Activated CD4-positive, alpha-beta T cell treated with anti-CD3 and anti-CD28 coated beads, Interleukin-10, Interleukin-2, amounts not matched to agents 100 ng/mL and 50 ng/mL, durations not matched to agents 16 hours and 8 hours (primary cell): ENCODE results near the gene GPATCH4.
"Not testable (repeated sequence)": the region's sequence is repeated elsewhere in the genome, so short reads cannot be mapped to it uniquely, and the experiment has no call there.

Experiments
- DNase-seq: peaks from one replicate; pipeline ENCODE4 v3.0.0-alpha.2; 2020

The GPATCH4 gene

GRCh38 chr1:156625436-156626078 lies 24.3 kb upstream of the GPATCH4 start:
- DNase-seq: peak; percentile 55

- DNase-seq: no peak
These were observed 23.6 kb upstream of the GPATCH4 start for GRCh38 chr1:156624814-156625435.

- peak; percentile 57 for DNase-seq
These were observed 22.9 kb upstream of the GPATCH4 start for GRCh38 chr1:156623946-156624813.

- no peak for DNase-seq
These were observed 21.5 kb upstream of the GPATCH4 start for GRCh38 chr1:156622581-156623297.

GRCh38 chr1:156619582-156619955 lies 18.3 kb upstream of the GPATCH4 start:
- no peak for DNase-seq

DNA sequence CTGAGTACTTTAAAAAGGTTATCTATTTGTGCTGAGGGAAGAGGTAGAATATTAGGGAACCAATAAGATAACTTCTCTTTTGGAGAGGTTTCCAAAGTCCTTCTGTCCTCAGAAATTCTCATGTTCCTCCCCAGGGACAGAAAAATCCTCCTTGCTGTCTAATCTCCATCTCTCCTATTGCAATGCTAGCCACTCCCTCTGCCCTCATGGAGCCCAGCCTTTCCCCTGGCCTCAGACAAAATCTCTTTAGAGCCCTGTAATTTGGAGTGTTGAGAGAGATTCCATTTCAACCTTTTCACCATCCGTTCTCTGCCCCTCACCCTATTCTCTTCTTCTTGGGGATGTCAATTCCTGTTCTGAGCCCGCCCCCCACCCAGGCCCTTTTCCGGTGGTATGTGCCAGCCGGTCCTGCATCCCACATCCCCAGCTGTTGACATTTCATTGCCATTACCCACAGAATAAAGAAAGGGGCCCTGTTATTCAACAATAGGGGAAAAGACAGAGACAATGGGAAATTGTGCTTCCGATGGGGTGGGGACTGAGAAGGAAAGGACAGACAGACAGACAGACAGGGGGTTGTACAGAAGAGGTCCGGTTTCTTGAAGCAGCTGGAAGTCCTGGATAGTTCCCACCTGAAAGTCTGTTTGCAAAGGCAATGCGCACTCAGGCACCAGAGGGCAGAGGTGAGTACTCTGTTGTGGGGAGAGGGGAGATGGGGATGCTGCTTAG lies 17.7 kb upstream of the GPATCH4 start, which contains the start of gene HAPLN2:
Gene HAPLN2 (plus strand): TSS at position 563 of the 729 bp plus-strand sequence. CDS start 4,076 bp downstream, outside the sequence.
- no peak for DNase-seq

DNA sequence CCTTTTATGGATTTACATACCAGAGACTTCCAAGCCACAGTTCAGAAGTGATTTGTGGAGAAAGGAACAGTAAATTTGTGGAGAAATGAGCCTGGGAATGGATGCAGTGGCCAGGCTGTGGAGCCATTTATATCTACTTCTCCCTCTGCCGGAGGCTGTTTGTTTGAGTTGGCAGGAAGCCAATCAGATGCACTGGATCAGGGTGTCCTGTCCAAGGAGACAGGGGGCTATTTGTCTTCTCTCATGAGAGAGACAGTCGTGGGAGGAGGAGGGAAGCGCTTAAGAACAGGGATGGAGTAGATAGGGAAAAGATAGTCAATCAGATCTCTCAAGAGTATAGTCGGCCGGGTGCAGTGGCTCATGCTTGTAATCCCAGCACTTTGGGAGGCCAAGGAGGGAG lies 15.2 kb upstream of the GPATCH4 start:
- DNase-seq: no peak

GRCh38 chr1:156615946-156616345 lies 14.7 kb upstream of the GPATCH4 start:
- no peak for DNase-seq

DNA sequence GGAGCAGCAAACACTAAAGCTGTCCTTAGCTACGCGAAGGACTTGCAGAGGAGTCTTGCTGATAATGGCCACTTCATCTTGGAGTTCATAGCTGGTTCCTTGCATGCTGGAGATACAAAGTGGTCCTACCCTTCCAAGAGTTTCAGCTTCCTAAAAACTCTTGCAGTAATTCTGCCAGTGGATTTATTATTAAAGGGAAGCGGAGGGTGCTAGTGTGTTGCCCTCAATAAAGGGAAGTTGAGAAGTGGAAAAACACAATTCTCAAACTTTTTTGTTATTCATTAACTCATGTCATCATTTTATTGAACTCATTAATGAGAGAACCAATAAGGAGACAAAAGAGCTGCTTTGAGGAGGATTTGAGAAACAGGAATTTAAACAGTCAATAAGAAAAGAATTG lies 11.4 kb upstream of the GPATCH4 start:
- DNase-seq: no peak

DNA sequence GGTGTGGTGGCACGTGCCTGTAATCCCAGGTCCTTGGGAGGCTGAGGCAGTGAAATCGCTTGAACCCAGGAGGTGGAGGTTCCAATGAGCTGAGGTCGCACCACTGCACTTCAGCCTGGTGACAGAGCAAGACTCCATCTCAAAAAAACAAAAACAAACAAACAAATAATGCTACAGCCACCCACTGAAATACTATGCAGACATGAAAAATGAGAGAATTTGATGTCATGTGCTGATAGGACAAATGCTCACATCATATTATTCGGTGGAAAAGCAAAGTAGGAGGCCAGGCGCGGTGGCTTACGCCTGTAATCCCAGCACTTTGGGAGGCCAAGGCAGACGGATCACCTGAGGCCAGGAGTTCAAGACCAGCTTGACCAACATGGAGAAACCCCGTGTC lies 8.8 kb upstream of the GPATCH4 start:
- DNase-seq: not testable (repeated sequence)

DNA sequence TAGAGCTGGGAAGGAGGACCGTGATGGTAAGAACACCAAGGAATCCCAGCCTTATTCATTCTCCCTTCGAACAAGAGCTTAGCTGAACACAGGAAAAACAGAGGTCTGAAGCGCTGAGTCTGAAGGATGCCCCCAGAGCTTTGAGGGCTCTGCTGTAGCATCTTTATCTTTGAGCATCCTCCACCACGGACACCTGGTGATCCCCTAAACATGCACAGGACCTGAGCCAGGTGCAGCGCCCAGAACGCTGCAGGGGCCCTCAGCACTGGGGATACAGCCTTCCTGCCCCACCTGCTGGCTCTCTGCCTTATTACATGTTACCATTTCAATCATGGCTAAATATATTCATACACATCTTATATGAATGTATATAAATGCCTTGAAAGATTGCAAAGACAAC lies 7.7 kb upstream of the GPATCH4 start:
- peak; percentile 62 for DNase-seq

DNA sequence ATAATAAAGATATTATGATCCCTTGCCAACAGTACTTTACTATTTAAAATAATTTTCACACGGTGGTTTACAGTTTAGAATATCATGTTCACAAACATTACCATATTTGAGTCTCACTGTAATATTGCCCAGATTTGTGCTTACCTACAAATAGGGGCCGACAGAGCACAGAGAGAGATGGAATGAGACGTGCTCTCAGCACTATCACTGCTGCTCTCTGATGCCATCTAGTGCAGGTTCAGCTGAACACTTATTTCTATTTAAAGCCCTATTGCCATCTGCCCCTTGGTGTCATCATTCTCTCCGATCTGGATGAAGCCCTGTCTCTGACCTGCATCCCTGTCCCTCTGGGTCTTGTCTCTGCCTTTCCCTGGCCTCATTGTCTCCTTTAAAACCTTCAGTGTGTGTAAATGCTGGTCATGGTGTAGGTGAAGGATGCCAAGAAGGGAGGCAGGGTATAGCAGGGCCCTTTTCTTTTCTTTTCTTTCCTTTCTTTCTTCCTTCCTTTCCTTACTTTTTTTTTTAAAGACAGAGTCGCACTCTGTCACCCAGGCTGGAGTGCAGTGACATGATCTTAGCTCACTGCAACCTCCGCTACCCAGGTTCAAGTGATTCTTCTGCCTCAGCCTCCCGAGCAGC lies 6.9 kb upstream of the GPATCH4 start:
- DNase-seq: peak; percentile 80

- DNase-seq: not testable (repeated sequence)
These were observed 6.1 kb upstream of the GPATCH4 start for GRCh38 chr1:156607344-156607743.

DNA sequence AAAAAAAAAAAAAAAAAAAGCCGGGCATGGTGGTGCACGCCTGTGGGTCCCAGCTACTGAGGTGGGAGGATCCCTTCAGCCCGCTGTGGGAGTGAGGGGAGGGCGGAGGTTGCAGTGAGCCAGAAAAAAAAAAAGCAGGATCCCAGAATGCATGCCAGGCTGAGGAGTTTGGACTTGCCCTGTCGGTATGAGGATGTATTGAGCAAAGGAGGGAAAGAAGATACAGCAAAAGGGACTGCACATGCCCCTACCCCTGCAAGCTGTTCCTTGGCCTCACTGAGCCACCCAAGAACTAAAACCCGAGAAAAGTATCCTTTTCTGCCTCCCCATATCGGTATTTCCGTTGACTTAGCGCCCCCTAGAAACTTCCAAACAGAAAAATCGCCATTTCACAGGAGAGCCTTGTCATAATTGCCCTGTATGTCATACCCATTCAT lies 1.3 kb upstream of the GPATCH4 start:
- DNase-seq: peak; percentile 53

DNA sequence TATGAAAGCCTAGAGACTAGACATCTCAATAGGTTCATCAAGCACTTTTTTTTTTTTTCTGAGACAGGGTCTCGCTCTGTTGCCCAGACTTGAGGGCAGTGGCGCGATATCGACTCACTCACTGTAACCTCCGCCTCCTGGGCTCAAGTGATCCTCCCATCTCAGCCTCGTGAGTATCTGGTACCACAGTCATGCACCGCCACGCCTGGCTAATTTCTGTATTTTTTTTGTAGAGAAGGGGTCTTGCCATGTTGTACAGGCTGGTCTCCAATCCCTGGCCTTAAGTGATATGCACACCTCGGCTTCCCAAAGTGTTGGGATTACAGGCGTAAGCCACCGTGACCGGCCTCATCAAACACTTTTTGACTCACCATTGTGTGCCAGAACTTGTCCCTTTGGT lies 613 bp upstream of the GPATCH4 start:
- DNase-seq: no peak

GRCh38 chr1:156600733-156601121 lies 552 bp downstream of the GPATCH4 start:
- DNase-seq: no peak

DNA sequence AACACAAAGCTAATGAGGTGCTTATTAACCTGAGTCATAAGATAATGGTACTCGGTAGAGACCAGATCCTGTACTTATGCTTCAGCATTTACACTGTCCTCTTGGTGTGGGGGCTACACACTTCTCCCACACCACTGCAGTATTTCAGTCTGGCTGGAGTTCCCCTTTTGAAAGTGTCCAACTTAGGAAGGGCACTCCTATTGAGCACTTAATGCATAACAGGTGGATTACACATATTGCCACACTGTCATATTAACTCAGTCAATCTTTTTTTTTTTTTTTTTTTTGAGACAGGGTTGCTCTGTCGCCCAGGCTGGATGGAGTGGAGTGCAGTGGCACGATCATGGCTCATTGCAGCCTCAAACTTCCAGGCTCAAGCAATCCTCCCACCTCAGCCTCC lies 1.5 kb downstream of the GPATCH4 start:
- peak; percentile 61 for DNase-seq

GRCh38 chr1:156598731-156599432 lies 2.4 kb downstream of the GPATCH4 start:
- DNase-seq: no peak

DNA sequence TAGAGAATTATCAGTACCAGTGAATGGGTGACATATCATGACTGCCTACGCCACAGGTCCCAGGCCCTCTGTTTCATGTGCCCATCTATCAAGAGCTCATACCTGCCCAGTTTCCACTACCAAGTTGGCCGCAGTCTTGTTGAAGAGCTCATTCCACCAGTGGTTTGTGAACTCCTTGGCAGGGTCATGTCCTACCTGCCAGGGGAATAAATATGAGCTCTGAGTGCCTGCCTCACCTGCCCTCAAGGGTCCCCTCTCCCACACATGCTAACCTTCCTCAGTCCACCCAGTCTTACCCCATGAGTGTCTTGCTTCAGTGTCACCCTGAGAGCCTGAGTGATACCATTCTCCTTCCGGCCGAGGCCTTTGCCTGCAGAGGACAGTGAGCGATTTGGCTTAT lies 3.2 kb downstream of the GPATCH4 start:
- no peak for DNase-seq

DNA sequence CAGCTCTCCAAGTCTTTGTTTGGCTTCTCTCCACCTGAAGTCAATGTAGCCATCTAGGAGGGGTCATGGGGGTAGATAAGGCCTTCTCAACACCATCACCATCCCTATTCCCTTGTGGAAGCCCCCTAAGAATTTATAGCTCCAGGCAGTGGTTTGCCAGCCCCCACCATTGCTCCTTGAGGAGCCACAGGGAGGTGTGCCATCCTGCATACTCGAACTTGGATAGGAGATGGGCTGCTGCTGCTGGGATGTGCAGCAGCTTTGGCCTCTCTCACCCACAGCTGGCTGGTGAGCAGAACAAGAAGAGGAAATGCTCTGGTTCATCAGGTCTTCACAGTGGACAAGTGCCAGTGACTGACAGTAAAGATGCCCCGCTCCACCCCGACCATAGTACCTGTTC lies 4.9 kb downstream of the GPATCH4 start:
- no peak for DNase-seq

DNA sequence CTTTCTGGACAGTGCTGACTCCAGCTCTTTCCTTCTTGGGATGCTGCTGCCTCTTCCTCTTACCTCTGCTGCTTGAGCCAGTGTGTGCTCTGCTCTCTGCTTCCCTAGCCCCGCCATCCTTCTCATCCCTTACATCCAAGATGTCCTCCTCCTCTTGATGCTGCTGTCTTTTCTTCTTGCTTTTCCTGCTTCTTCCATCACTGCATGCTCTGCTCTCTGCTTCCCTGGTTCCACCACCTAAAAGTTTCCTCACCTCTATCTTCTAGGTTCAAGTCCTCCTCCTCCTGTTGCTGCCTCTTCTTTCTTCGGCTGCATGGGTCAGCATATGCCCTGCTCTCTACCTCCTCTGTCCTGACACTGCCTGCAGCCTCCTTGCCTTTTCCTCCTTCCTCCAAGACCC lies 6.3 kb downstream of the GPATCH4 start:
- DNase-seq: no peak
